HG03135 (cell line): ENCODE results near the gene STK24.

Source experiments
- ATAC-seq: cut with Tn5 transposase; IDR thresholded peaks from one replicate; pipeline ENCODE4 v1.9.1; 2021; ENCODE audit warnings: mild to moderate bottlenecking, moderate library complexity; ENCODE audit not compliant: unreplicated experiment

The STK24 gene

GRCh38 chr13:98476538-98476966 lies 100.4 kb downstream of the STK24 start:
- ATAC-seq = peak; percentile 96

GRCh38 chr13:98476106-98476505 lies 100.8 kb downstream of the STK24 start:
- peak; percentile 39 for ATAC-seq

- ATAC-seq = no peak
Measured at GRCh38 chr13:98475522-98475921, 101.4 kb downstream of the STK24 start.

GRCh38 chr13:98474761-98475160 lies 102.1 kb downstream of the STK24 start:
- ATAC-seq = no peak

- no peak for ATAC-seq
Measured at GRCh38 chr13:98474292-98474691, 102.6 kb downstream of the STK24 start.

GRCh38 chr13:98473788-98474144 lies 103.1 kb downstream of the STK24 start:
- no peak for ATAC-seq

- no peak for ATAC-seq
Measured at GRCh38 chr13:98473135-98473787, 103.6 kb downstream of the STK24 start.

GRCh38 chr13:98471934-98472333 lies 105.0 kb downstream of the STK24 start:
- no peak for ATAC-seq

GRCh38 chr13:98470920-98471319 lies 106.0 kb downstream of the STK24 start:
- no peak for ATAC-seq

- no peak for ATAC-seq
Measured at GRCh38 chr13:98468929-98469328, 108.0 kb downstream of the STK24 start.

GRCh38 chr13:98468361-98468760 lies 108.5 kb downstream of the STK24 start:
- ATAC-seq = no peak

GRCh38 chr13:98467263-98467985 lies 109.5 kb downstream of the STK24 start:
- ATAC-seq = no peak

- no peak for ATAC-seq
Measured at GRCh38 chr13:98466634-98467236, 110.2 kb downstream of the STK24 start.

GRCh38 chr13:98462946-98463345 lies 114.0 kb downstream of the STK24 start:
- no peak for ATAC-seq

- ATAC-seq = no peak
Measured at GRCh38 chr13:98462241-98462882, 114.5 kb downstream of the STK24 start.

- ATAC-seq = no peak
Measured at GRCh38 chr13:98461486-98462240, 115.2 kb downstream of the STK24 start.

- ATAC-seq = no peak
Measured at GRCh38 chr13:98460516-98460915, 116.4 kb downstream of the STK24 start.

- ATAC-seq = no peak
Measured at GRCh38 chr13:98459721-98460370, 117.1 kb downstream of the STK24 start.

- no peak for ATAC-seq
Measured at GRCh38 chr13:98459171-98459681, 117.7 kb downstream of the STK24 start.

- ATAC-seq = no peak
Measured at GRCh38 chr13:98458431-98458830, 118.5 kb downstream of the STK24 start.
